H9 (cell line): ENCODE measurements around the gene ADCK2. TPM values are rescaled to one million over a fixed set of nuclear protein-coding genes. Genes with fewer than 3 reads are reported as not detected.

ENCODE experiments used
- DNase-seq: peaks from one replicate; pipeline ENCODE4 v3.0.0-alpha.2; 2017
- H2AFZ ChIP-seq: one replicate; pipeline ENCODE4 v1.6.1; 2013; ENCODE audit warnings: mild to moderate bottlenecking, low read length, control low read depth, moderate library complexity
- H2AK5ac ChIP-seq: 2 replicates; pipeline ENCODE4 v1.6.1; 2013; ENCODE audit warnings: low read length, control low read depth, mixed read lengths; ENCODE audit not compliant: insufficient read length
- H2BK120ac ChIP-seq: one replicate; pipeline ENCODE4 v1.6.1; 2013; ENCODE audit warnings: low read depth, mild to moderate bottlenecking, low read length, control low read depth, inconsistent platforms; ENCODE audit not compliant: poor library complexity, severe bottlenecking
- H2BK12ac ChIP-seq: 2 replicates; pipeline ENCODE4 v1.6.1; 2013; ENCODE audit warnings: low read length, control low read depth, mixed read lengths, low read depth; ENCODE audit not compliant: insufficient read length
- H2BK15ac ChIP-seq: 2 replicates; pipeline ENCODE4 v1.6.1; 2013; ENCODE audit warnings: low read depth, low read length, control low read depth
- H2BK20ac ChIP-seq: one replicate; pipeline ENCODE4 v1.6.1; 2013; ENCODE audit warnings: low read depth, mild to moderate bottlenecking, low read length, control low read depth, inconsistent platforms; ENCODE audit not compliant: poor library complexity, severe bottlenecking
- H2BK5ac ChIP-seq: 2 replicates; pipeline ENCODE4 v1.6.1; 2013; ENCODE audit warnings: low read length, control low read depth, mixed read lengths; ENCODE audit not compliant: insufficient read length
- H3K14ac ChIP-seq: 2 replicates; pipeline ENCODE4 v1.6.1; 2013; ENCODE audit warnings: low read length, control low read depth; ENCODE audit not compliant: insufficient read depth
- H3K18ac ChIP-seq: 2 replicates; pipeline ENCODE4 v1.6.1; 2013; ENCODE audit warnings: low read depth, mild to moderate bottlenecking, mixed read lengths, low read length, control low read depth; ENCODE audit not compliant: insufficient read length
- H3K23ac ChIP-seq: 2 replicates; pipeline ENCODE4 v1.6.1; 2013; ENCODE audit warnings: low read length, control low read depth, mixed read lengths, low read depth; ENCODE audit not compliant: insufficient read length
- H3K23me2 ChIP-seq: 2 replicates; pipeline ENCODE4 v1.6.1; 2013; ENCODE audit warnings: low read depth, mild to moderate bottlenecking, mixed read lengths, low read length, control low read depth; ENCODE audit not compliant: insufficient read length, poor library complexity, severe bottlenecking
- H3K27ac ChIP-seq: 2 replicates; pipeline ENCODE4 v1.5.1; 2013; ENCODE audit warnings: low read length, control low read depth, mixed read lengths, low read depth; ENCODE audit not compliant: insufficient read length
- H3K27me3 ChIP-seq: 2 replicates; pipeline ENCODE4 v1.6.1; 2013; ENCODE audit warnings: low read length, control low read depth, inconsistent platforms; ENCODE audit not compliant: insufficient read depth
- H3K4ac ChIP-seq: 2 replicates; pipeline ENCODE4 v1.6.1; 2013; ENCODE audit warnings: low read depth, mild to moderate bottlenecking, control low read depth, inconsistent platforms, low read length, moderate library complexity
- H3K4me1 ChIP-seq: 2 replicates; pipeline ENCODE4 v1.6.1; 2013; ENCODE audit warnings: low read length, control low read depth, inconsistent platforms; ENCODE audit not compliant: insufficient read depth
- H3K4me2 ChIP-seq: 2 replicates; pipeline ENCODE4 v1.6.1; 2013; ENCODE audit warnings: low read length, control low read depth, mixed read lengths; ENCODE audit not compliant: insufficient read length, insufficient read depth
- H3K56ac ChIP-seq: 2 replicates; pipeline ENCODE4 v1.6.1; 2013; ENCODE audit warnings: low read depth, mild to moderate bottlenecking, mixed read lengths, low read length, control low read depth; ENCODE audit not compliant: insufficient read length
- H3K79me1 ChIP-seq: 2 replicates; pipeline ENCODE4 v1.6.1; 2013; ENCODE audit warnings: low read depth, mild to moderate bottlenecking, moderate library complexity, low read length, control low read depth, inconsistent platforms; ENCODE audit not compliant: insufficient read depth, poor library complexity, severe bottlenecking
- H3K79me2 ChIP-seq: 2 replicates; pipeline ENCODE4 v1.6.1; 2013; ENCODE audit warnings: low read length, control low read depth, inconsistent platforms; ENCODE audit not compliant: insufficient read depth
- H3K9ac ChIP-seq: 2 replicates; pipeline ENCODE4 v1.6.1; 2013; ENCODE audit warnings: low read length, control low read depth, mixed read lengths; ENCODE audit not compliant: insufficient read length; ENCODE audit errors: extremely low read depth
- H3K9me3 ChIP-seq: one replicate; pipeline ENCODE4 v1.6.1; 2013; ENCODE audit warnings: low read depth, low read length, inconsistent platforms; ENCODE audit not compliant: control insufficient read depth
- H3T11ph ChIP-seq: one replicate; pipeline ENCODE4 v1.6.1; 2013; ENCODE audit warnings: mild to moderate bottlenecking, low read length, control low read depth, inconsistent platforms
- H4K20me1 ChIP-seq: one replicate; pipeline ENCODE4 v1.6.1; 2013; ENCODE audit not compliant: control insufficient read depth, insufficient read length, insufficient read depth
- H4K5ac ChIP-seq: 2 replicates; pipeline ENCODE4 v1.6.1; 2013; ENCODE audit warnings: low read depth, mild to moderate bottlenecking, mixed read lengths, low read length, control low read depth; ENCODE audit not compliant: insufficient read length
- H4K8ac ChIP-seq: replicated peaks from 2 replicates; pipeline ENCODE4 v1.6.1; 2013; ENCODE audit warnings: low read length, control low read depth, mixed read lengths, low read depth; ENCODE audit not compliant: insufficient read length
- H4K91ac ChIP-seq: 2 replicates; pipeline ENCODE4 v1.6.1; 2013; ENCODE audit warnings: low read depth, mild to moderate bottlenecking, moderate library complexity, mixed read lengths, low read length, control low read depth; ENCODE audit not compliant: insufficient read length
- H3K27ac Mint-ChIP-seq, 3 experiments: 2 replicates in 2 of 3; 3 replicates in 1 of 3; pipeline ENCODE4 v1.8.0; 2020 to 2021; ENCODE audit warnings: mixed read lengths in 3 of 3, mild to moderate bottlenecking in 1 of 3, moderate library complexity in 1 of 3
- H3K27me3 Mint-ChIP-seq: 2 replicates; pipeline ENCODE4 v1.8.0; 2021; ENCODE audit warnings: low read depth, mild to moderate bottlenecking, moderate library complexity, mixed read lengths
- H3K36me3 Mint-ChIP-seq, 3 experiments: 2 replicates in 2 of 3; 3 replicates in 1 of 3; pipeline ENCODE4 v1.8.0; 2020 to 2021; ENCODE audit warnings: low read depth in 3 of 3, mixed read lengths in 3 of 3; ENCODE audit not compliant: insufficient read depth in 1 of 3
- H3K4me1 Mint-ChIP-seq, 2 experiments: 2 replicates each; pipeline ENCODE4 v1.8.0; 2020; ENCODE audit warnings: mixed read lengths in 2 of 2
- H3K4me3 Mint-ChIP-seq, 2 experiments: 2 replicates in 1 of 2; 3 replicates in 1 of 2; pipeline ENCODE4 v1.8.0; 2020 to 2021; ENCODE audit warnings: mild to moderate bottlenecking in 2 of 2, mixed read lengths in 2 of 2, moderate library complexity in 1 of 2
- H3K9me3 Mint-ChIP-seq, 2 experiments: 2 replicates in 1 of 2; 3 replicates in 1 of 2; pipeline ENCODE4 v1.8.0; 2020; ENCODE audit warnings: mild to moderate bottlenecking in 2 of 2, mixed read lengths in 2 of 2, moderate library complexity in 1 of 2
- CTCF ChIP-seq: fragments of 200-600 bp; sonication (generic); conservative IDR thresholded peaks from 3 replicates; pipeline ENCODE4 v1.8.0; 2021; ENCODE audit warnings: antibody characterized with exemption, mild to moderate bottlenecking
- WGBS: extraction: QIAGEN DNeasy Blood & Tissue Kit; methylation state at CpG from one replicate; pipeline ENCODE4 v1.1.7; 2013; ENCODE audit warnings: missing lambda C conversion rate, low lambda C conversion rate, mixed read lengths; ENCODE audit not compliant: insufficient read length; ENCODE audit errors: extremely low coverage; 5-methylcytosine and 5-hydroxymethylcytosine counted together
- total RNA-seq: library from RNA; stranded (reverse); gene quantifications from 2 replicates; pipeline ENCODE4 v1.2.1, GENCODE V29; 2021

ADCK2 gene
- total RNA-seq, 1 experiment from 2014 or later = 12.4 TPM

GRCh38 chr7:140686921-140687320, 14.2 kb downstream of the ADCK2 start:
- Mint-ChIP-seq H3K36me3 (peaks cover 0 to 14% (median 3%) of the 10 kb centered on the region in 3 experiments; a peak in 4 of 7 replicates), H3K4me3 (no peak overlapping the region), H3K4me1 (peaks cover 0 to 7% of the 10 kb centered on the region in 2 experiments; a peak in 2 of 4 replicates), H3K9me3 (no peaks in the 10 kb centered on the region), H3K27ac (peak overlapping the region in 1 of 3 experiments; percentile 39; a peak in 1 of 7 replicates), H3K27me3 (no peaks in the 10 kb centered on the region; the same call in 1 of the 2 replicates)
- Histone ChIP-seq H3K23me2 (no peaks in the 10 kb centered on the region), H2BK120ac (no peak overlapping the region), H4K20me1 (no peaks in the 10 kb centered on the region), H2AFZ (no peak overlapping the region), H3K79me2 (no peaks in the 10 kb centered on the region), H4K5ac (no peak overlapping the region), H3K79me1 (no peaks in the 10 kb centered on the region), H3K4me2 (no peak overlapping the region), H4K8ac (no peak overlapping the region), H2AK5ac (no peak overlapping the region), H2BK5ac (no peak overlapping the region), H3K9ac (no peak overlapping the region), H3T11ph (no peak overlapping the region), H2BK12ac (no peak overlapping the region), H3K27me3 (no peaks in the 10 kb centered on the region), H3K27ac (no peak overlapping the region), H3K4me1 (no peaks in the 10 kb centered on the region), H3K9me3 (no peaks in the 10 kb centered on the region), H2BK15ac (no peak overlapping the region), H3K18ac (no peak overlapping the region), H3K4ac (no peak overlapping the region), H3K56ac (no peak overlapping the region), H2BK20ac (no peak overlapping the region), H3K14ac (no peak overlapping the region), H4K91ac (no peak overlapping the region), H3K23ac (no peak overlapping the region)
- no CpG with 5 or more reads among the region's 11 CpGs for WGBS
- DNase-seq = no peak
- no peak for TF ChIP-seq CTCF
